Choroid plexus epithelial cell (primary cell): ENCODE results near the gene TUBB.

Experiments
- DNase-seq: peaks from one replicate; pipeline ENCODE4 v3.0.0-alpha.2; 2010; ENCODE audit warnings: low read depth
- H3K4me3 ChIP-seq: 2 replicates; pipeline ENCODE4 v1.5.1; 2011; ENCODE audit warnings: low read depth, mild to moderate bottlenecking, control low read depth, low read length, moderate library complexity
- CTCF ChIP-seq: conservative IDR thresholded peaks from 2 replicates; pipeline ENCODE4 v1.5.1; 2011; ENCODE audit warnings: low read depth, mild to moderate bottlenecking, control low read depth, inconsistent platforms, low read length, moderate library complexity

The TUBB gene

DNA sequence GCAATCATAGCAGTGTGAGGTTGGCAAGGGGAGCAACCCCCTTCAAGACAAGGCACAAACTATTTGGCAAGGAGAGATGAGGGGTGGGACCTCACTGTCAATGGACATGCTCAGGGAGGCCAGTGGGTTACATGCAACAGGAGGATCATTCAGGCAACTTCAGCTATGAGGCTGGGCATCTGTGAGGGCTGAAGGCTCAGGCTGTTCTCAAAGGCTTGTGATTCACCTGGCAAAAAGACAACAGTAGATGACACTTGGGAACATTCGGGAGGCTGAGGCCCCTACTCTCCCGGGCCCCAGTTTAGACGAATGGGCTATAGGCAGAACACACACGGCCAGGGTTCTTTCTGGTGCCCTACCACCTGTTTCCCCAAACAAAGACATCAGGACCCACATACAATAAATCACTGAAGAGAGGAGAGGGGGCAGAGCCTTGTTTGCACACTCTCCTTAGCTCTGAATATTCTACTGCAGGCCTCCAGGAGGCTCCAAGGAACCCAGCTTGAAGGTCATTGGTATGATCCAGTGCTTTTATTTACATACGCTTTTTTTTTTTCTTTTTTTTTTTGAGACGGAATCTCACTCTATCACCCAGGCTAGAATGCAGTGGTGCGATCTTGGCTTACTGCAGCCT, 7.9 kb downstream of the TUBB start:
- peak; percentile 62 for TF ChIP-seq CTCF
- peak; percentile 80 for DNase-seq
- H3K4me3 ChIP-seq = no peak overlapping the region

DNA sequence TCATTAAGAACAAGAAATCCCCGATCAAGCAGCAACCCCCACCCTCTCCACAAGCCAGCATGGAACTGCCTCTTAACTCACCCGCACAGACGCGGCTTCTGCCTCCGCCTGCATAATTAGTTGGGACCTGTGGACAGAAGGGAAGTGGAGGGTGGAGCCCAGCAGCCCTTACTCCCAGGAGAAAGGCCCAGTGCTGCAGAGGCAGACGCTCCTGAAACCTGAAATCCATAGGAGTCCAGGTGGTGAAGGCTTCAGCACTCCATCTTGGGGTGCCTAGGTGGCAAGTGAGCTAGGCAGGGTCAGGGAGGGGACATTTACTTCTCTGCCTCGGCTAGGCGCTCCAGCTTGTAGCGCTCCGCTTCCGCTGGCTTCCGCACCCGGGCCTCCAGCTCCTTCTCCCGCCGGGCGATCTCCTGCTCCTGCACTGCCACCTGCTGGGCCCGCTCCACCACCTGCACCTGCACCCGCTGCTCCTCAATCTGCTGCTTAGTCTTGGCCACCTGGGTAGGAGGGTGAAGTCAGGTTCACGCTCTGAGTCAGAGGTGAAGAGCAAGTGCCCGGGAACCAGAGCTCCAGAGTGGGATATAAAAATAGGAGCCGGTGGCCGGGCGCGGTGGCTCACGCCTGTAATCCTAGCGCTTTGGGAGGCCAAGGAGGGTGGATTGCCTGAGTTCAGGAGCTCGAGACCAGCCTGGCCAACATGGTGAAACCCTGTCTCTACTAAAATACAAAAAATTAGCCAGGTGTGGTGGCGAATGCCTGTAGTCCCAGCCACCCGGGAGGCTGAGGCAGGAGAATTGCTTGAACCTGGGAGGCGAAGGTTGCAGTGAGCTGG, 10.7 kb downstream of the TUBB start:
- DNase-seq = peak; percentile 45
- no peak overlapping the region for H3K4me3 ChIP-seq
- peak; percentile 50 for TF ChIP-seq CTCF

- no peak overlapping the region for H3K4me3 ChIP-seq
- no peak for DNase-seq
- TF ChIP-seq CTCF = no peak
These were observed 12.2 kb downstream of the TUBB start for GRCh38 chr6:30732237-30732943.

DNA sequence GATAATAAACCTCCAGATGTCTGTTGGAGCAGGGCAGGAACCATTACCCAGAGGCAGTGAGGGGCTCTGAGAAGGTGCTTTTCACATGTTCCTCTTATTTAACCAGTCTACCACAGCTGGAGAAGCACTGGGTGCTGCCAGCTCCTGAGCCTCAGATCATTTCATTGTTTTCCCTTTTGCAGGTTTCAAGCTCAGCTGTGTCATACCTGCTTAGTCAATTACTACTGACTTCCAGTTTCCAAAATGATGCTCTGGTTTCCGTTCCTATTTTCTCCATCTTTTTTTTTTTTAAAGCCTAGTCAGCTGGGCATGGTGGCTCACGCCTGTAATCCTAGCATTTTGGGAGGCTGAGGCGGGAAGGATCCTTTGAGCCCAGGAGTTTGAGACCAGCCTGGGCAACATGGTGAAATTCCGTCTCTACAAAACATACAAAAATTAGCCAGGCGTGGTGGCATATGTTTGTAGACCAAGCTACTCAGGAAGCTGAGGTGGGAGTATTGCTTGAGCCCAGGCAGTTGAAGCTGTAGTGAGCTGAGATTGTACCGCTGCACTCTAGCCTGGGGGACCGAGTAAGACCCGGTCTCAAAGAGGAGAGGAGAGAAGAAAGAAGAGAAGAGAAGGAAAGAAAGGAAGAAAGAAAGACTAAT, 15.6 kb downstream of the TUBB start:
- TF ChIP-seq CTCF = no peak
- no peak overlapping the region for H3K4me3 ChIP-seq
- DNase-seq = no peak

- no peak for DNase-seq
- no peak for TF ChIP-seq CTCF
- H3K4me3 ChIP-seq = no peak overlapping the region
These were observed 18.4 kb downstream of the TUBB start for GRCh38 chr6:30738532-30738931.

- TF ChIP-seq CTCF = no peak
- H3K4me3 ChIP-seq = no peak overlapping the region
- no peak for DNase-seq
These were observed 20.4 kb downstream of the TUBB start for GRCh38 chr6:30740540-30740870.
